NCI-H1048 (cell line): ENCODE data around the gene SULT4A1.

ENCODE experiments used
- DNase-seq: peaks from one replicate; lab custom pipeline; 2025; lab: John Stamatoyannopoulos, UW

SULT4A1 gene

GRCh38 chr22:43860126-43860525 is 2.2 kb downstream of the SULT4A1 start:
- no peak for DNase-seq

- DNase-seq, result no peak
Measured at GRCh38 chr22:43859621-43860020, 2.7 kb downstream of the SULT4A1 start.

GRCh38 chr22:43859176-43859575 is 3.1 kb downstream of the SULT4A1 start:
- DNase-seq, result no peak

GRCh38 chr22:43858156-43858895 is 4.0 kb downstream of the SULT4A1 start:
- no peak for DNase-seq

GRCh38 chr22:43857367-43857766 is 4.9 kb downstream of the SULT4A1 start:
- no peak for DNase-seq

- no peak for DNase-seq
Measured at GRCh38 chr22:43855431-43855830, 6.9 kb downstream of the SULT4A1 start.

GRCh38 chr22:43854786-43855271 is 7.5 kb downstream of the SULT4A1 start:
- no peak for DNase-seq

GRCh38 chr22:43854121-43854785 is 8.1 kb downstream of the SULT4A1 start:
- DNase-seq, result no peak

- DNase-seq, result no peak
Measured at GRCh38 chr22:43853328-43853931, 8.9 kb downstream of the SULT4A1 start.

- no peak for DNase-seq
Measured at GRCh38 chr22:43852573-43853327, 9.6 kb downstream of the SULT4A1 start.

- DNase-seq, result no peak
Measured at GRCh38 chr22:43851979-43852307, 10.4 kb downstream of the SULT4A1 start.

- no peak for DNase-seq
Measured at GRCh38 chr22:43851058-43851978, 11.0 kb downstream of the SULT4A1 start.

GRCh38 chr22:43850529-43850928 is 11.8 kb downstream of the SULT4A1 start:
- DNase-seq, result no peak

- DNase-seq, result no peak
Measured at GRCh38 chr22:43849731-43850130, 12.6 kb downstream of the SULT4A1 start.

- DNase-seq, result no peak
Measured at GRCh38 chr22:43848366-43849171, 13.7 kb downstream of the SULT4A1 start.

- DNase-seq, result no peak
Measured at GRCh38 chr22:43847376-43848289, 14.7 kb downstream of the SULT4A1 start.

GRCh38 chr22:43846966-43847365 is 15.3 kb downstream of the SULT4A1 start:
- DNase-seq, result no peak

GRCh38 chr22:43845981-43846380 is 16.3 kb downstream of the SULT4A1 start:
- no peak for DNase-seq
